Mucosa of rectum (tissue), 2 donors: ENCODE data around the gene FYN.
"Not testable (repeated sequence)": the region's sequence is repeated elsewhere in the genome, so short reads cannot be mapped to it uniquely, and the experiment has no call there.

Source experiments
- H3K27ac ChIP-seq, 2 donors: one replicate each; pipeline ENCODE4 v1.7.0; 2013; ENCODE audit warnings: inconsistent platforms in 2 of 2, low read depth in 2 of 2, low read length in 2 of 2
- H3K27me3 ChIP-seq, 2 donors: one replicate each; pipeline ENCODE4 v1.7.0; 2013; ENCODE audit warnings: low read length in 2 of 2; ENCODE audit not compliant: control insufficient read depth in 2 of 2, insufficient read depth in 2 of 2
- H3K36me3 ChIP-seq, 2 donors: one replicate each; pipeline ENCODE4 v1.7.0; 2013; ENCODE audit warnings: low read length in 2 of 2; ENCODE audit not compliant: control insufficient read depth in 2 of 2, insufficient read depth in 2 of 2
- H3K4me1 ChIP-seq, 2 donors: one replicate each; pipeline ENCODE4 v1.7.0; 2013; ENCODE audit warnings: low read length in 2 of 2, mild to moderate bottlenecking in 1 of 2; ENCODE audit not compliant: control insufficient read depth in 2 of 2, insufficient read depth in 2 of 2
- H3K4me3 ChIP-seq, 2 donors: one replicate each; pipeline ENCODE4 v1.7.0; 2013; ENCODE audit warnings: low read length in 2 of 2
- H3K9ac ChIP-seq, 2 donors: one replicate each; pipeline ENCODE4 v1.7.0; 2013; ENCODE audit warnings: low read length in 2 of 2, low read depth in 1 of 2, mild to moderate bottlenecking in 1 of 2
- H3K9me3 ChIP-seq, 2 donors: one replicate each; pipeline ENCODE4 v1.7.0; 2013; ENCODE audit warnings: low read length in 2 of 2; ENCODE audit not compliant: control insufficient read depth in 2 of 2
- donor health status: healthy.
- donor health status: Normal muscosa, but diverticular disease.

The FYN gene

DNA sequence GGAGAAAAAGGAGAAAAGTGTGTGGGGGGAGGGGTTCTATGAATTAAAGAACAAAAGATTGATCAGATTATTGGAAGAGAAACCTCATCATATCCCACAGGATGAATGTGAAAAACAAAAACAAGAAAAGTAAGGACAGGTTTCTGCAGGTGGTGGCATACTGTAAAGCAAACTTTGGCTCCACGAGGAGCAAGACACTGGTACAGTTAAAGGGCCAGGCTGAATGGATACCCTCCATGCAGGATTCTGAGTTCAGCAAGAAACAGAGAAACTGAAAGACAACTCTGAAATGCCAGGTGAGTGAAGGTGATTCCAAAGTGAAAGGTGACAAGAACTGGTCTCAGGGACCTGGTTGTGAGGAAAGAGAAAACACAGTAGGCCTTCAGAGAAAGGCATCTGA, 37.4 kb downstream of the FYN start:
- Histone ChIP-seq H3K4me1 (no peaks in the 10 kb centered on the region), H3K9me3 (no peaks in the 10 kb centered on the region), H3K36me3 (no peaks in the 10 kb centered on the region), H3K4me3 (no peak overlapping the region), H3K9ac (no peak overlapping the region), H3K27me3 (no peaks in the 10 kb centered on the region), H3K27ac (no peak overlapping the region)

DNA sequence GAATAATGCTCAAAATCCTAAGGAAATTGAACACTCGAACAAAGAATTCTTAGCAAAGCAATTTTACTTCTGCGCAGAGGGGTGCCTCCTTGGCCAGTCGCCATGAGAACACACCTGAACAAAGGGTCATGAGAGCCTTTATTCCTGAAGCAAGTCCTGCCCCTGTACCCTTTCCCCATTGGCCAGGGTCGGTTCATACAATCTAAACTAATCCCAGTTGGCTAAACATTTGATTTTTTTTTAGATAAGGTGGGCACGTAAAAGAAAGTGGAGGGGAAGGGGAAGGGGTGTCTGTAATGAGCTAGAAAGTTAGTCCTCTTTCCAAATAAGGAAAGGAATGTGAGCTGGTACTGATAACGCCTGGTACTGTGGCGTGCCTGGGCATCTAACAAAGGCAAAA, 37.9 kb downstream of the FYN start:
- not testable (repeated sequence) for H3K27ac ChIP-seq, H3K36me3 ChIP-seq, H3K27me3 ChIP-seq, H3K4me3 ChIP-seq, H3K9me3 ChIP-seq, H3K9ac ChIP-seq, H3K4me1 ChIP-seq

DNA sequence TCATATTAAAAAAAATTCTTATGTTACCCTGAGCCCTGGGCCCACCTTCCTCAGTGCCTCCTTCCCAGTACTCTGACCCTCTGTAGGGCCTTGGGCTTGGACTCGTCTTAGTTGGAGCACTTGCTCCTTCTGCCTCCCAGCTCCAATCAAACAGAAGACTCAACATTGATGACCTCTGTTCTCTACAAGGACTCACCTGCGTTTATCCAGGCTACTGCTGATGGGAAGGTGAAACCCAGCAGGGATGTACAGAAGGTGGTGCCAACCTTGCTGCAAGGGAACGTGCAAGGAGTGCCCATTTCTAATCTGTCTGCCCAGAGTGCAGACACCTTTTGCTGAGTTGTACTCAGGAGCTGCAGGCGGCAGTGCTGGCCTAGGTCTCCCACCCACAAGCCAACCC, 38.9 kb downstream of the FYN start:
- Histone ChIP-seq H3K27me3 (no peaks in the 10 kb centered on the region), H3K4me3 (no peak overlapping the region), H3K4me1 (no peaks in the 10 kb centered on the region), H3K36me3 (no peaks in the 10 kb centered on the region), H3K27ac (no peak overlapping the region), H3K9ac (no peak overlapping the region), H3K9me3 (no peaks in the 10 kb centered on the region)

DNA sequence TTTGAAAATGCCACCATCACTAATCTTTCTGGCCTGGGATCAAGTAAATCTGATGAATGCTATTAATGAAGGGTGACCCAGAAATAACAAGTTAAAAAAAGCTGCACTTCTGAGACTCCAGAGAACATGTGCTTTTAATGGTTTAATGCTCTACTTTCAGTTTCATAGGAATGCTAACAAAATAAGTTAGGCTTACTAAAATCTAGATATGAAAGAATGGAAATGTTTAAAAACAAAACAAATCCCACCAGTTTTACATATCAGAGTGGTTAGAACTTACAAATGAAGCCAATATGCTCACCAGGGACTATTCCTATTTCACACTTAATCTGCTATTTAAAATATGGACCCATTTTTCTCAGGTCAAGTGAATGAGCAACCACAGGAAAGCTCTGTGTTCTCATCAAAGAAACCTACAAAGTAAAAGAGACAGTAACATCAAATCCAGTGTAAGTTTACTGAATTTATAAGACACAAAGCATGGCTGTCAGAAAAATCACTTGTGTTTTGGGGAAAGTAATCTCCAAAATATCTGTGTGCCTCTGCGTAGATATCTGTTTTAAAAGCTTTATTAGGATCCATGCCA, 40.3 kb downstream of the FYN start:
- Histone ChIP-seq H3K4me1 (no peaks in the 10 kb centered on the region), H3K4me3 (no peak overlapping the region), H3K9ac (no peak overlapping the region), H3K27ac (no peak overlapping the region), H3K36me3 (no peaks in the 10 kb centered on the region), H3K27me3 (no peaks in the 10 kb centered on the region), H3K9me3 (no peaks in the 10 kb centered on the region)

DNA sequence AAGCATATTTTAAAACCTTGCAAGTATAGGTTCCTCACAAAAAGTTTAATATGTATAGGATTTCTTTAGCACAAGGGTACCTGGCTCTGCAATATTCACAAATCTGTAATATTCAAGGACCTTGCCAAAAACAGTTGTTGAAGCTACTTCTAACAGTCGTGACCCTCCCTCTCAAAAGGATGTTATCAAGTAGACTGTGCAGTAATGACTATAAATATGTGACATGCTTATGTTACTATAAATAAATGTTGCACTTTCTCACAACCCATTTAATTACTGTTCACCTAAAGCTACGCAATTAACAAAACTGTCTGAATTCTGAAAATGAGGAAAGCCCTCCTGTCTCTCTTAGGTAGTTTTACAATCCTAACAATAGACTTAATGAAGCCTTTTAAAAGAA, 41.8 kb downstream of the FYN start:
- Histone ChIP-seq H3K9me3 (no peaks in the 10 kb centered on the region), H3K4me3 (no peak overlapping the region), H3K4me1 (no peaks in the 10 kb centered on the region), H3K36me3 (no peaks in the 10 kb centered on the region), H3K27ac (no peak overlapping the region), H3K9ac (no peak overlapping the region), H3K27me3 (no peaks in the 10 kb centered on the region)

DNA sequence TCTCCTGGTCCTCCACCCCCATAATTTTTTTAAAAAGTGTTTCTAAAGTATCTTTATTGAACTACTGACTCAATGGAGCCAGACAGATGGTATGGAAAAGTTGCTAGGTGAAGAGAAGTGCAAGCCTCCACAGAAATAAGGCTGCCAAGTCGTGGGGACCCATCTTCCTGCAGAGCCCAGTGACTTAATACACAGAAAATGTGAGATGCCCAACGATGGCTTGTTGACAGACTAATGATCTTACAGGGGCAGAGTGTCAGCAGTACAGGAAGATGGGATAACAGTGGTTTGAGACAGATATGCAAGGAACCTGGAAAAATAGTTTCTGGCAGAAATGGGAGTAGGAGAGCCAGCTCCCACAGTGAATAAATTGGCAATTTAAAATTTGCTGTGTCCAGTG, 43.3 kb downstream of the FYN start:
- H3K27me3 ChIP-seq, result no peaks in the 10 kb centered on the region
- no peak overlapping the region for H3K27ac ChIP-seq
- no peak overlapping the region for H3K4me3 ChIP-seq
- H3K9me3 ChIP-seq, result no peaks in the 10 kb centered on the region
- H3K9ac ChIP-seq, result no peak overlapping the region
- no peaks in the 10 kb centered on the region for H3K4me1 ChIP-seq
- H3K36me3 ChIP-seq, result no peaks in the 10 kb centered on the region

DNA sequence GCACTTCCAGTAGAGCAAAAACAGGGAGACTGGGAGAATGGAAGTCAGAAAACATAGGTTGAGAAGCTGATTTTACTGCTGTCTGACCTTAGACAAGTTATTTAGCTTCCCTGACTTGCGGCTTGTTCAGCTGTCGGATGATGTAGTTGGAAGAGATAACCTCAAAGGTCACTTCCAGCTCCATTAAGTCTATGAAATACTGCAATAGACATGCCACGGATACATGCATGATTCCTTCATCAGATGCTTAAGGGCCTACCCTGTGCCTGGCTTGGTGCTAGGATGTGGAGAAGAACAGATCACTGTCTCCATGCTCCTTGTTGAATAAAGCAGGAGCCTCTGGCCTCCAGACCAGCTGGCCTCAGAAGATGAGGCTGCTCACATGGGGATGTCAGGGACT, 43.7 kb downstream of the FYN start:
- no peaks in the 10 kb centered on the region for H3K9me3 ChIP-seq
- no peak overlapping the region for H3K4me3 ChIP-seq
- H3K27me3 ChIP-seq, result no peaks in the 10 kb centered on the region
- no peak overlapping the region for H3K9ac ChIP-seq
- no peak overlapping the region for H3K27ac ChIP-seq
- H3K4me1 ChIP-seq, result no peaks in the 10 kb centered on the region
- H3K36me3 ChIP-seq, result no peaks in the 10 kb centered on the region

DNA sequence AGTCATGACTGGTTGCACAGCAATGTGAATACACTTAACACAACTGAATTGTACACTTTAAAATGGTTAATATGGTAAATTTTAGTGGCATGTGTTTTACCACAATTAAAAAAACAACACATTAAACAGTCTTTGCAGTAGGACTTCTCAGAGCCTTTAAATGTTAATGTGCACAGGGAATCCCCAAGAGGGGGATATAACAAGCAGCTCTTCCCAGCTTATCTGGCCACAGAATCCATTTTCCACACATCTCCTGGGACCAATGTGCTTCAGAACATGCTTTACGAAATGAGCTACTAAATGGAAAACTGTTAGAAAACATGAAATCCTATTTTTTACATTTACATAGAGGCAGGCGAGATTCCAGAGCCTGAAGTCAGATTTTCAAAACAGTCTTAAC, 44.4 kb downstream of the FYN start:
- Histone ChIP-seq H3K9ac (no peak overlapping the region), H3K27me3 (no peaks in the 10 kb centered on the region), H3K4me1 (no peaks in the 10 kb centered on the region), H3K9me3 (no peaks in the 10 kb centered on the region), H3K36me3 (no peaks in the 10 kb centered on the region), H3K27ac (no peak overlapping the region), H3K4me3 (no peak overlapping the region)

DNA sequence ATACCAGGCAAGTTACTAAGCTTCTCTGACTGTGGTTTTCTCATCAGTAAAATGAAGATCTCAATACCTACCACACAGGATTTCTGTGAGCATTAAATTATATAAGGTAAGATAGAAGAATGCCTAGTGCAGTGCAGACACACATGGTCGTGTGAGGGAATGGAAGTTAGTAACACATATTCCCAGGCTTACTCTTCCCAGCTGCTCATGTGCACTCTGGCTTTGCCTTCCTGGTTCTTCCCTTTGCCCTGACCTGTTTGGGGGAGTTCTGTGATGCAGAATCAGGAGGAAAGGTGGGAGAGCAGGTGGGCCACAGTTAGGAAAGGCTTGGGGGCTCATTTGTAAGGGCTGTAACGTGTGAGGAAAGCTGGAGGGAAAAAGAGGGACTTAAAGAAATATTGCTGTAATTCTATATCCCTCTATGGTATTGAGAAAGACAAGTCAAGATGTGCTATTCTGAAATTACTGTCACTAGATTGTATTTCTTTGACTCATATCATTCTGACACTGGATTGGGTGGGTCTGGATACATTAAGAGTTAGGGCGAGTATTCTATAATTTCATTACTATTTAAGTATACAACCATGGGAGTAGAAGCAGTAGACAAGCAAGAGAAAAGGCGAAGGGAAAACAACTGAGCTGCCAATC, 47.7 kb downstream of the FYN start:
- Histone ChIP-seq H3K9ac (no peak overlapping the region), H3K27me3 (no peaks in the 10 kb centered on the region), H3K4me1 (no peaks in the 10 kb centered on the region), H3K27ac (no peak overlapping the region), H3K36me3 (no peaks in the 10 kb centered on the region), H3K9me3 (no peaks in the 10 kb centered on the region), H3K4me3 (no peak overlapping the region)

DNA sequence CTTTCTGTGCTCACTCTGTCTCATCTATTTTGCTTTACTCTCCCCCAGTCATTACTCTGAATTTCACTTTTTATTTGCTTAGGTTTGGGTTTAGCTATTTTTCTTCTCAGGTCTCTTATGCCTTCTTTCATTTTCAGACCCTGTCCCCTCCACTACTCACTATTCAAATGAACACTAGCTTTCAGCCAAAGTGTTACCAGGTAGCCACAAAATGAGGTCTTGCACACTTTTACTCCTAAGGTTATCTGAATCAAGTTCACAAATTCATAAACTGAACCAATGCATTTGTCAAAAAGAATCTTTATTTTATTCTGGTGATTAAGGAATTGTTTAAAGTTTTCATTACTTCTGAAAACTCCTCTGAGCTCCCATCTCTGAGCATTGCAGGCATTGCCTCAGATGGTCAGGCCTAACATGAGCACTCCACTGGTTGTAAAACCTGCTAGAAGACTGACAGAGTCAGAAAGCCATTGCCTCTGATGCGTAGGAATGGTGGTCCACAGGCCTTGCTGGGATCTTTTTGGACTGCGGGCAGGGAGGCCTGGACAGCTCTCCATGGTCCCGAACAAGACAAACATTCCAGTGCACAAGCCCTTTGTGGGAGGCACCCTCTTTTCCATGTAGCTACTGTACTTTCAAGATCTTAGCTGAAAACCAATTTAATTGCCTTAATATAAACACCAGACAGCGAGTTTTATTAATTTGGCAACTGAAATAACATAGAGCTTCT, 48.5 kb downstream of the FYN start:
- H3K27ac ChIP-seq, result no peak overlapping the region
- no peak overlapping the region for H3K9ac ChIP-seq
- H3K4me3 ChIP-seq, result no peak overlapping the region
- H3K36me3 ChIP-seq, result no peaks in the 10 kb centered on the region
- H3K27me3 ChIP-seq, result no peaks in the 10 kb centered on the region
- H3K9me3 ChIP-seq, result no peaks in the 10 kb centered on the region
- no peaks in the 10 kb centered on the region for H3K4me1 ChIP-seq
